Peyer's patch (tissue), 4 donors: ENCODE results near the gene FBH1. TPM values are rescaled to one million over a fixed set of nuclear protein-coding genes. Genes with fewer than 3 reads are reported as not detected.
A peak's percentile ranks its signal among the peaks of the same experiment; 100 is the strongest.

Source experiments
- DNase-seq, 3 donors: peaks; one replicate each; pipeline ENCODE4 v3.0.0-alpha.2; 2017 to 2019
- H3K27ac ChIP-seq, 4 donors: fragments of 200-600 bp; sonication (generic); one replicate each; pipeline ENCODE4 v1.5.1; 2016 to 2019
- H3K27me3 ChIP-seq, 2 donors: fragments of 200-600 bp; sonication (generic); one replicate each; pipeline ENCODE4 v1.5.1; 2019
- H3K36me3 ChIP-seq, 3 donors: fragments of 200-600 bp; sonication (generic); one replicate each; pipeline ENCODE4 v1.5.1; 2016 to 2019
- H3K4me1 ChIP-seq, 4 donors: fragments of 200-600 bp; sonication (generic); one replicate each; pipeline ENCODE4 v1.5.1; 2016 to 2019
- H3K4me3 ChIP-seq, 4 donors: fragments of 200-600 bp; sonication (generic); 1 replicate in 3 of 4; 2 replicates in 1 of 4; pipeline ENCODE4 v1.5.1; 2016 to 2019; ENCODE audit warnings: mild to moderate bottlenecking in 1 of 4
- H3K9me3 ChIP-seq, 4 donors: fragments of 200-600 bp; sonication (generic); one replicate each; pipeline ENCODE4 v1.5.1; 2016 to 2019; ENCODE audit warnings: mild to moderate bottlenecking in 1 of 4
- POLR2A ChIP-seq, 2 donors: fragments of 450-650 bp; IDR thresholded peaks; one replicate each; pipeline ENCODE4 v1.5.1; 2017; ENCODE audit warnings: antibody characterized with exemption in 2 of 2, mild to moderate bottlenecking in 2 of 2, moderate library complexity in 2 of 2
- total RNA-seq, 4 donors: library from RNA; depleted of rRNA; stranded (reverse); fragments of >200 nt; gene quantifications; one replicate each; pipeline ENCODE4 v1.1.0, GENCODE V29; 2016
- TF ChIP-seq, protein P1 (sequence below), 6 experiments: fragments of 450-650 bp in 4 of 6; fragments of 200-600 bp in 2 of 6; sonication (generic) in 1 of 6; IDR thresholded peaks; one replicate each; pipeline ENCODE4 v1.5.1; 2017 to 2019; ENCODE audit warnings: antibody characterized with exemption in 6 of 6, mild to moderate bottlenecking in 3 of 6, moderate library complexity in 1 of 6

Gene FBH1
- total RNA-seq, 4 donors from 2014 or later: 101 to 169 (median 138) TPM

DNA sequence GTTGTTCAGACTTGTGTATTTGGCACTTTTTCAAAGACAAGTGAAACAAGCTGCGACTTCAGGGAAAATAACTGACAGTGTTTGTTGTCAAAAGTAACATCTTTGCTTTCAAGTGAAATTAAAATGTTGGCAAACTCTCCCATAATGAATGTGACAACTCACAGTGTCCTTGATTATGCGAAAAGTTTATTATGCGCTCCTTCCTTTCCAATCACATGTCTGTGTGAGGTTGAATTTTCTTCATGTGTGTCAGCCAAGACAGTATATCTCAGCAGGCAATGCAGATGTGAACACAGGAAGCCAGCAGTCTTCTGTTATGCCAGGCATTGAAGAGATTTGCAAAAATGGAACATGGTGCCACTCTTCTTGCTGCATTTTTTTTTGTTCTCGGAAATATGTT is 28.7 kb downstream of the FBH1 start:
- Histone ChIP-seq H3K27ac (no peak overlapping the region), H3K36me3 (peaks cover 0 to 98% (median 0%) of the 10 kb centered on the region in 3 donors), H3K4me1 (no peaks in the 10 kb centered on the region), H3K9me3 (no peaks in the 10 kb centered on the region), H3K4me3 (no peak overlapping the region), H3K27me3 (no peaks in the 10 kb centered on the region)
- no peak for DNase-seq
- no peak for TF ChIP-seq POLR2A (IDR thresholded peaks at IDR 0.05)
- TF ChIP-seq, protein P1, sequence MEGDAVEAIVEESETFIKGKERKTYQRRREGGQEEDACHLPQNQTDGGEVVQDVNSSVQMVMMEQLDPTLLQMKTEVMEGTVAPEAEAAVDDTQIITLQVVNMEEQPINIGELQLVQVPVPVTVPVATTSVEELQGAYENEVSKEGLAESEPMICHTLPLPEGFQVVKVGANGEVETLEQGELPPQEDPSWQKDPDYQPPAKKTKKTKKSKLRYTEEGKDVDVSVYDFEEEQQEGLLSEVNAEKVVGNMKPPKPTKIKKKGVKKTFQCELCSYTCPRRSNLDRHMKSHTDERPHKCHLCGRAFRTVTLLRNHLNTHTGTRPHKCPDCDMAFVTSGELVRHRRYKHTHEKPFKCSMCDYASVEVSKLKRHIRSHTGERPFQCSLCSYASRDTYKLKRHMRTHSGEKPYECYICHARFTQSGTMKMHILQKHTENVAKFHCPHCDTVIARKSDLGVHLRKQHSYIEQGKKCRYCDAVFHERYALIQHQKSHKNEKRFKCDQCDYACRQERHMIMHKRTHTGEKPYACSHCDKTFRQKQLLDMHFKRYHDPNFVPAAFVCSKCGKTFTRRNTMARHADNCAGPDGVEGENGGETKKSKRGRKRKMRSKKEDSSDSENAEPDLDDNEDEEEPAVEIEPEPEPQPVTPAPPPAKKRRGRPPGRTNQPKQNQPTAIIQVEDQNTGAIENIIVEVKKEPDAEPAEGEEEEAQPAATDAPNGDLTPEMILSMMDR (IDR thresholded peaks at IDR 0.05): no peak

- Histone ChIP-seq H3K27me3 (no peaks in the 10 kb centered on the region), H3K9me3 (no peaks in the 10 kb centered on the region), H3K27ac (no peak overlapping the region), H3K4me3 (no peak overlapping the region), H3K4me1 (no peaks in the 10 kb centered on the region), H3K36me3 (peaks cover 0 to 98% (median 0%) of the 10 kb centered on the region in 3 donors)
- no peak for DNase-seq
- TF ChIP-seq, protein P1 (IDR thresholded peaks at IDR 0.05): no peak
- no peak for TF ChIP-seq POLR2A (IDR thresholded peaks at IDR 0.05)
Measured at GRCh38 chr10:5919568-5919967, 29.5 kb downstream of the FBH1 start.

DNA sequence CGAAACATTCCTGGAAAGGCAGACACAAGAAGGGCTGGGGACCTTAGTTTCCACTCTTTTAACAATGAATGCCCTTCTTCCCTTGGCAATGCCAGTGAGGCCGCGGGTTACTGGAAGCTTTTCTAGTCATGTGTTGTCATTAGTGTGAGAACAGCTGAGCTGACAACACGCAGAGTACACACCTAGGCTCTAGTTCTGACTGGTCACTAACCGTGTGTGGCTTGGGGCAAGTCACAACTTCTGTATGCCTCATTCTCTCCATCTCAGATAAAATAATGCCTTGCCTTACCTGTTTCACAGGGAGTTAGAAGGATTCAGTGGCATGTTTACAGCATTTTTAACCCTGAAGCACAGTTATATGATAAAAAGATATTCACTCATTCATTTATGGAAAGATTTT is 31.7 kb downstream of the FBH1 start:
- Histone ChIP-seq H3K27ac (no peak overlapping the region), H3K9me3 (no peaks in the 10 kb centered on the region), H3K4me3 (no peak overlapping the region), H3K27me3 (no peaks in the 10 kb centered on the region), H3K36me3 (peaks cover 0 to 100% (median 0%) of the 10 kb centered on the region in 3 donors), H3K4me1 (no peaks in the 10 kb centered on the region)
- no peak for DNase-seq
- TF ChIP-seq, protein P1 (IDR thresholded peaks at IDR 0.05): no peak
- TF ChIP-seq POLR2A (IDR thresholded peaks at IDR 0.05): no peak

DNA sequence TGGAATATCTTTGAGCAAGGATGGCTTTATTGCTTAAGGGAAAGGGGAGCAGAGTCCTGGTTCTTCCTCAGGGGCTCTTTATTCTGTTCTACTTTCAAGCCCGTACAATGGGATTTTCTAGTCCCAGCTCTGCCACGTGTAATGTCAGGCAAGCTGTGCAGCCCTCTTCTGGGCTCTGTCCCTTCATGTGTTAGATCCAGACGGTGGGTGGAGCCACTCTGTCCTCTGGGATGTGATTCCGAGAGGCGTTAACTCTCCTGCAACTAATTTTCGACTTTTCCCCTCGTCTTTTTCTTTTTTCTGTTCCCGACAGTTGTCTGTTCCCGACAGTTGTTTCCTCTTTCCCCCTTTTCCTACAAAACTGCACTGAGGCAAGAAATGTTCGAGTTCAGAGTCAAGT is 34.8 kb downstream of the FBH1 start:
- Histone ChIP-seq H3K27me3 (no peaks in the 10 kb centered on the region), H3K4me1 (no peaks in the 10 kb centered on the region), H3K9me3 (no peaks in the 10 kb centered on the region), H3K27ac (no peak overlapping the region), H3K36me3 (peaks cover 0 to 97% (median 0%) of the 10 kb centered on the region in 3 donors), H3K4me3 (no peak overlapping the region)
- DNase-seq: no peak
- no peak for TF ChIP-seq POLR2A (IDR thresholded peaks at IDR 0.05)
- TF ChIP-seq, protein P1 (IDR thresholded peaks at IDR 0.05): no peak

DNA sequence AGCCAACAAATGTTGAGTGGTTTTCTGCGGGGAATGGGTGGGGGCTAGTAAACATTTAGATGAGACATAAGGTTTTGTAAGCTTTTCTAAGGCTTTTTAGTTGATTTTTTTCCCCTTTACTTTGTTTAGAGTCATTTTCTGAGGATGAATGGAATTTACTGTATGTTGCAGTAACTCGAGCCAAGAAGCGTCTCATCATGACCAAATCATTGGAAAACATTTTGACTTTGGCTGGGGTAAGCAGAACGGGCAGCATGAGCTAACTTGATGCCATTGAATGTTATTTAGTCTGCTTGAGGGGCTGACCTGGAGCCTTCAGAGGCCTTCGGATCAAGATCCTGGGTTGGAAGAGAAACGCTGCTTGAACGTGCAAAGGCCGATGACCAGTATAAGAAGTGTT is 37.3 kb downstream of the FBH1 start:
- TF ChIP-seq, protein P1 (IDR thresholded peaks at IDR 0.05): no peak
- TF ChIP-seq POLR2A (IDR thresholded peaks at IDR 0.05): no peak
- DNase-seq: no peak

GRCh38 chr10:5929442-5929841 is 39.4 kb downstream of the FBH1 start:
- no peaks in the 10 kb centered on the region for H3K4me1 ChIP-seq
- no peak overlapping the region for H3K27ac ChIP-seq

More for the DNA sequence above, 37.3 kb downstream of the FBH1 start:
- Histone ChIP-seq H3K36me3 (peaks cover 0 to 96% (median 0%) of the 10 kb centered on the region in 3 donors), H3K9me3 (no peaks in the 10 kb centered on the region), H3K4me3 (no peak overlapping the region), H3K4me1 (no peaks in the 10 kb centered on the region), H3K27me3 (no peaks in the 10 kb centered on the region), H3K27ac (peak overlapping the region in 2 of 4 donors; percentile 17)

More at GRCh38 chr10:5929442-5929841, 39.4 kb downstream of the FBH1 start:
- no peaks in the 10 kb centered on the region for H3K9me3 ChIP-seq
- TF ChIP-seq, protein P1 (IDR thresholded peaks at IDR 0.05): no peak
- no peak for TF ChIP-seq POLR2A (IDR thresholded peaks at IDR 0.05)
- H3K4me3 ChIP-seq: no peak overlapping the region
- H3K27me3 ChIP-seq: no peaks in the 10 kb centered on the region
- no peak for DNase-seq
- peaks cover 0 to 81% (median 0%) of the 10 kb centered on the region in 3 donors for H3K36me3 ChIP-seq
